Neural cell (in vitro differentiated cells): ENCODE measurements around the gene CSKMT. TPM values are rescaled to one million over a fixed set of nuclear protein-coding genes. Genes with fewer than 3 reads are reported as not detected.

ENCODE experiments used
- H2AFZ ChIP-seq: fragments of 200-600, 300-800 bp; sonication (generic), shearing (Covaris generic); 2 replicates; pipeline ENCODE4 v1.6.0; 2014; ENCODE audit warnings: low read depth, mild to moderate bottlenecking, antibody characterized with exemption, low read length, moderate library complexity
- H3F3A ChIP-seq: fragments of 200-600 bp; shearing (Covaris generic); 2 replicates; pipeline ENCODE4 v1.6.1; 2016; ENCODE audit warnings: mild to moderate bottlenecking, moderate library complexity, mixed read lengths, antibody characterized with exemption, low read length; ENCODE audit not compliant: insufficient read depth, poor library complexity, severe bottlenecking
- H3K27ac ChIP-seq: fragments of 200-600, 300-800 bp; sonication (generic), shearing (Covaris generic); 2 replicates; pipeline ENCODE4 v1.5.1; 2014; ENCODE audit warnings: mild to moderate bottlenecking, low read length, moderate library complexity
- H3K27me3 ChIP-seq: fragments of 300-800, 200-600 bp; sonication (generic), shearing (Covaris generic); 2 replicates; pipeline ENCODE4 v1.6.0; 2014; ENCODE audit warnings: mild to moderate bottlenecking, low read depth, low read length, moderate library complexity; ENCODE audit not compliant: insufficient read depth
- H3K36me3 ChIP-seq: fragments of 300-800, 200-600 bp; sonication (generic), shearing (Covaris generic); 2 replicates; pipeline ENCODE4 v1.5.1; 2014; ENCODE audit warnings: mild to moderate bottlenecking, antibody characterized with exemption, low read length, moderate library complexity; ENCODE audit not compliant: insufficient read depth
- H3K4me2 ChIP-seq: fragments of 300-800, 200-600 bp; sonication (generic), shearing (Covaris generic); 2 replicates; pipeline ENCODE4 v1.6.0; 2014; ENCODE audit warnings: mild to moderate bottlenecking, low read length
- H3K4me3 ChIP-seq: fragments of 300-800, 200-600 bp; sonication (generic), shearing (Covaris generic); 2 replicates; pipeline ENCODE4 v1.5.1; 2014; ENCODE audit warnings: mild to moderate bottlenecking, low read length, moderate library complexity
- H3K79me2 ChIP-seq: fragments of 200-600 bp; shearing (Covaris generic); replicated peaks from 2 replicates; pipeline ENCODE4 v1.6.0; 2014; ENCODE audit warnings: mild to moderate bottlenecking, low read length, moderate library complexity; ENCODE audit not compliant: insufficient read depth
- H3K9ac ChIP-seq: fragments of 300-800, 200-600 bp; sonication (generic), shearing (Covaris generic); 2 replicates; pipeline ENCODE4 v1.6.1; 2016; ENCODE audit warnings: mild to moderate bottlenecking, low read length, mixed read lengths
- H3K9me2 ChIP-seq: fragments of 200-600 bp; shearing (Covaris generic); 2 replicates; pipeline ENCODE4 v1.6.1; 2016; ENCODE audit warnings: mild to moderate bottlenecking, low read length, mixed read lengths; ENCODE audit not compliant: insufficient read depth
- H3K9me3 ChIP-seq: fragments of 200-600, 300-800 bp; sonication (generic), shearing (Covaris generic); 2 replicates; pipeline ENCODE4 v1.6.1; 2016; ENCODE audit warnings: mild to moderate bottlenecking, mixed run types, low read length, moderate library complexity, mixed read lengths
- H4K20me1 ChIP-seq: fragments of 200-600 bp; shearing (Covaris generic); 2 replicates; pipeline ENCODE4 v1.6.1; 2016; ENCODE audit warnings: mild to moderate bottlenecking, mixed run types; ENCODE audit not compliant: insufficient read depth
- CTCF ChIP-seq: fragments of 450-650 bp; IDR thresholded peaks from 2 replicates; pipeline ENCODE4 v1.5.1; 2014; ENCODE audit warnings: antibody characterized with exemption, mild to moderate bottlenecking, moderate library complexity; ENCODE audit not compliant: poor library complexity, severe bottlenecking
- EP300 ChIP-seq: fragments of 450-650 bp; conservative IDR thresholded peaks from 2 replicates; pipeline ENCODE4 v1.6.1; 2014; ENCODE audit warnings: antibody characterized with exemption, mild to moderate bottlenecking, moderate library complexity; ENCODE audit not compliant: poor library complexity, severe bottlenecking
- EZH2 ChIP-seq: fragments of 200-600, 300-800 bp; shearing (Covaris generic), sonication (generic); IDR thresholded peaks from 2 replicates; pipeline ENCODE4 v1.6.1; 2014; ENCODE audit warnings: antibody characterized with exemption, low read length, borderline replicate concordance, mild to moderate bottlenecking; ENCODE audit not compliant: insufficient read depth, poor library complexity, severe bottlenecking
- MXI1 ChIP-seq: fragments of 450-650 bp; conservative IDR thresholded peaks from 2 replicates; pipeline ENCODE4 v1.6.1; 2014; ENCODE audit warnings: antibody characterized with exemption, mild to moderate bottlenecking; ENCODE audit not compliant: poor library complexity, severe bottlenecking
- POLR2AphosphoS5 ChIP-seq: IDR thresholded peaks from 2 replicates; pipeline ENCODE4 v1.6.1; 2012
- RAD21 ChIP-seq: fragments of 450-650 bp; conservative IDR thresholded peaks from 2 replicates; pipeline ENCODE4 v1.6.1; 2014; ENCODE audit warnings: antibody characterized with exemption, mild to moderate bottlenecking, moderate library complexity
- REST ChIP-seq: IDR thresholded peaks from 2 replicates; pipeline ENCODE4 v1.6.1; 2012; ENCODE audit warnings: borderline replicate concordance
- SMC3 ChIP-seq: fragments of 450-650 bp; conservative IDR thresholded peaks from 2 replicates; pipeline ENCODE4 v1.6.1; 2014; ENCODE audit warnings: antibody characterized with exemption, mild to moderate bottlenecking, moderate library complexity; ENCODE audit not compliant: poor library complexity
- TAF1 ChIP-seq: IDR thresholded peaks from 2 replicates; pipeline ENCODE4 v1.6.1; 2012; ENCODE audit warnings: low read depth
- polyA plus RNA-seq: library from polyadenylated mRNA; depleted of rRNA; stranded (reverse); fragments of >200 nt; gene quantifications from 2 replicates; pipeline ENCODE4 v1.2.3, GENCODE V29; 2014

The CSKMT gene
- polyA plus RNA-seq, 1 donor from 2014 or later = 16.0 TPM

GRCh38 chr11:62645946-62646824 is 18.9 kb upstream of the CSKMT start, which contains the start of gene GANAB:
TSS of gene GANAB (minus strand) at chr11:62646613. CDS start at chr11:62646599, 14 bp downstream.
- Histone ChIP-seq H3K4me3 (peak within 1 kb of the TSS; percentile 99), H3K4me2 (peak within 1 kb of the TSS; percentile 92), H3K9ac (peak within 1 kb of the TSS; percentile 90), H3K27me3 (no peaks in the 10 kb centered on the region), H3K36me3 (no peaks in the 10 kb centered on the region), H3K27ac (peak within 1 kb of the TSS; percentile 81), H3K9me3 (no peaks in the 10 kb centered on the region), H3K79me2 (peaks cover 21% of the 10 kb centered on the region), H3K9me2 (no peaks in the 10 kb centered on the region), H4K20me1 (no peaks in the 10 kb centered on the region), H3F3A (no peaks in the 10 kb centered on the region), H2AFZ (peak within 1 kb of the TSS; percentile 33)
- peak; percentile 92 for TF ChIP-seq TAF1
- TF ChIP-seq REST = peak; percentile 79
- no peak for TF ChIP-seq EZH2
- peak; percentile 97 for TF ChIP-seq POLR2AphosphoS5
- TF ChIP-seq RAD21 = no peak
- TF ChIP-seq MXI1 = peak; percentile 75
- peak; percentile 28 for TF ChIP-seq EP300
- TF ChIP-seq SMC3 = no peak
- peak; percentile 13 for TF ChIP-seq CTCF

- Histone ChIP-seq H3K79me2 (peaks cover 28% of the 10 kb centered on the region), H3K4me3 (peak overlapping the region; percentile 99), H4K20me1 (no peaks in the 10 kb centered on the region), H3K9me3 (no peaks in the 10 kb centered on the region), H3K9me2 (no peaks in the 10 kb centered on the region), H3K36me3 (no peaks in the 10 kb centered on the region), H3K9ac (no peak overlapping the region), H3K4me2 (no peak overlapping the region), H3K27me3 (no peaks in the 10 kb centered on the region), H2AFZ (no peak overlapping the region), H3F3A (no peaks in the 10 kb centered on the region), H3K27ac (no peak overlapping the region)
- TF ChIP-seq EP300 (no peak), SMC3 (no peak), CTCF (no peak), POLR2AphosphoS5 (no peak), RAD21 (no peak)
These were observed 18.1 kb upstream of the CSKMT start for GRCh38 chr11:62646825-62647608.
